ENCODE results near the gene COASY.

Gene COASY

DNA sequence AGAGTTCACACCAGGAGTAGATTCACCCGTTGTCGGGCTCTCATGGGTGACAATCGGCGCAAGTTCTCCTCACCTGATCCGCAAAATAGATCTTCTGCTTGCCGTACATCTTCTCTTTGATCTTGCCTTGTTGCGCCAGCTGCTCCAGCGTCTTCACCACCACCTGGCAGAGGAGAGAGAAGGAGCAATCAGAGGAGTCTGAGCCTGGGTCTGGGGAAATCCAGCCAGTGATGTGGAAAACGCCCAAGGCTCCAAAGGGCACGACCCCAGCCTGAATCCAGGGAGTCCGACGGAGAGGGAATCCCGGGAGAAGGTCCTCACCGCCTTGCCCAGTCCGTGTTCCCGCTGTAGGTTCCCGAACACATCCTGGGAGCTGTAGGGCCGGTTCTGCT is 15.2 kb downstream of the COASY start:
- DNase-seq = no peak

DNA sequence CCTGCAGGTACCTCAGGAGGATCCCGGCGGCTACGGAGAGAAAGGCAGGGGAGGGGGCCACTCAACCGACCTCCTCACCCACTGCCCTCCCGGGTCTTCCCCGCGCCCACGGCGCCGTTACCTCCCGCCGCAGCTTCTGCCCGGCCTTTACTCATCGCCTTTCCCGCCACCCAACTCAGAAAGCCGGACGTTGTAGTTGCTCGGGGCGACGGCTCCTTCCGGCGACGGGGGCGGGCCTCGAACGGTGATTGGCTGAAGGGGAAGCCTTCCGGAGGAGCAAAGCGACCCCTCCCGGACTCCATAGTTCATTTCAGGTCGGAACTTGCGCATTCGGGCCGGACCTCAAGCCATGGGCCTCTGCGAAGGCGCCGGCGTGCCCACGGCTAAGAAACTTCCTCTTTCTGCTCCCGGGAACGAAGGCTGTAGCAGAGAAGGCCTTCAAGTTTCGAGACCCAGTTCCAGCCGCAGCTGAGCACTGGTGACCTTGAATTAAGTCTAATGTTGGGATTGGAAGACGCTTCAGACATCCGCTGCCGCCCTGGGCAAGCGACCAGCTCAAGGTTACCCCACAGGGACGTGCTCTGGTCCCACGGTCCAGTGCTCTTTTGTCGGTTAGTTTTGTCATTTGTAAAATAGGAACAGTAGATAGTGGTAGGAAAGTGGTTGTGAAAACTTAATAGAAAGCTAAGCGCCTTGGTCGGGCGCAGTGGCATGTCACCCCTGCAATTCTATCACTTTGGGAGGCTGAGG is 15.8 kb downstream of the COASY start, which contains the start of gene PSMC3IP:
Gene PSMC3IP, minus strand, starts transcription at position 198 of the 750 bp plus-strand sequence. Its CDS starts 43 bp downstream, at position 155.
- peak; percentile 78 to 93 (median 88) for DNase-seq

DNA sequence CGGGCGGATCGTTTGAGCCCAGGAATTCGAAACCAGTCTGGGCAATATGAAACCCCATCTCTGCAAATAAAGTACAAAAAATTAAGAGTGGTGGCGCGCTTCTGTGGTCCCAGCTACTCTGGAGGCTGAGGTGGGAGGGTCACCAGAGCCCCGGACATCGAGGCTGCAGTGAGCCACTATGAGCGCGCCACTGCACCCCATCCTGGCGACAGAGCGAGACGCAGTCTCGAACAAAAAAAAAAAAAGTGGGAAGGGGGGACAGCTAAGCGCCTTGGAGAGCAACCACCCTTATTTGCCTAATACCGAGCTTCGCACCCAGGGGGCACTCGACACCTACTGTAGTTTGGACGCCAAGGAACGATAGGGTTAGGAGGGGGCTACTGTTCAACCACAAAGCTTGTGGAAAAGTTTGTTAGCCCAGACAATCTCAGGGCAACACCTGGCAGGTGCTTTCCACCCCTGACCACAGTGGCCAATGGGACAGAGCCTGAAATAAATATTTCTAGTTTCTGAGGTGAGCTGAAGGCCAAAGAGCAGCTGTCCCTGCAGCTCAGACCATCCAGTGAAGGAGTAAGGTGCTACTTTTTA is 16.4 kb downstream of the COASY start:
- DNase-seq = peak in 4 of 5 experiments; percentile 43 to 74 (median 60)

DNA sequence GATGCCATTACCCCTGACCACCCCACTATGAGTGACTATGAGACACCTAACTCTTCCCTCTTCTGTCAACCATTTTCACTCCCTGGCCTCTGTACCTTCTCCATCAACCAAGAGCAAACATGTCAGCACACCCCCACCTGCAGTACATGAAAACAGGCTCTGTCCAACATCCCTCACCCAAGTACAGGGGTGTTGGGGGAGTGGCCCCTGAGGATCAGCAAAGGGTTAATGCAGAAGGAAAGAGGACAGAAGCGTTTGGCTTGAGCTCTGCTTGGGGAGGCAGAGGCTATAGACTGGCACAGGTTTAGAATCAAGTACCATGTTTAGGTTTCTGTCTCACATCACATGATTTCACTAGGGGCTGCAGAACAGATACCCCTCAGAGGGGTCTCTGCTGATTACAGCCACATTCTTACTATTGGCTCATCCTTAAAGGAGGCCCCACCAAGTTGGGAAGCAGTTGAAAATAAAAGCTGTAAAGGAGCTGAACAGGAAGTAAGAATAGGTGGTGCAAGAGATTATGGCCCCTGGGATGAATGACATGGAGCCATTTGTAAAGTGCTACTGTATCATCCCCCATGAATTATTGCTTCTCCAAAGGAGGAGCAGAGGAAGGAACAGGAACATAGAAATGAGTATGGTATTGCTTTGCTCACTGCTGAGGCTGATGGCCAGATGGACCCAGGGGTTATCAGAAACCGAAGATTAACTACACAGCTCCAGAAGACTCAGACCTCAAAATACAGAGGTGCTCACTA is 18.0 kb downstream of the COASY start:
- DNase-seq = no peak

DNA sequence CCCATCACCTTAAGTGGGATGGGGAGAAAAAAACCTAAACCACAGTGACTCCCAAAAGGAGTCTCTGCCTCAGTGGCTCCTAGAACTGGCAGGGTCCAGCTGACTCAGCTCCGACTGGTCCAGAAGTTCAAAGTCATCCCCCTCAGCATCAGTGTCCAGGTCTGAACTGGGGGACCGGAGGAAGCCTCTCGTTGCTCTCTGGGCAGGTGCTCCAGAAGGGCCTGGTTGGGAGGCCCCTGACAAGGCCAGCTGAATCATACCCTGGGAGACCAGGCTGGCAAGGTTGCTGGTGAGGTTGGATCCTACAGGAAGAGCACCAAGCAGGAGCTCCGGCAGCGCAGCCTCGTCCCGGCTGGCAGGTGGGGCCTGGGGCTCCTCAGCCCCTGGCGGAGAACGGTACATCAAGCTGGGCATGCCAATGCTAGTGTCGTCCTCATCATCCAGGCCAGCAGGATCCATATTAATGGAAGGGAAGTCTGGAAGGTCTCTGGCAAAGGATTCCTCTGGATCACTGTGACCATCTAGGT is 19.9 kb downstream of the COASY start:
- DNase-seq = no peak

DNA sequence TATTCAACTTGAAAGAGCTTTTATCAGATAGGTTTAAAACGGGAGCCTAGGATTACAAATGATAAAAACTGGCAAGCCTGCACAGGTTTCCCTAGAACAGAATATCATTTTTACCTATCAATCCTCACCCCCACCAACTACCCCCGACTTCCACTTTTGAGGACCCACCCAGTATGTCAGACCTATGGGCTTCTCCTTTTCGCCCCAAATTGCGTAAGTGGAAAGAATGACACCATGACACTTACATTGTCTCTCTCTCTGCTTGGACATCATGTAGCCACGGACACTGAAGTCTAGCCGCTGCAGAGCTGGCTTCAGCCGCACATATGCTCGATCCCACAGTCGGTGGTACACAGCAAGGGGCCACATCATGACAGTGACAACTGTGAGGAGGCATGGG is 22.9 kb downstream of the COASY start:
- no peak for DNase-seq

DNA sequence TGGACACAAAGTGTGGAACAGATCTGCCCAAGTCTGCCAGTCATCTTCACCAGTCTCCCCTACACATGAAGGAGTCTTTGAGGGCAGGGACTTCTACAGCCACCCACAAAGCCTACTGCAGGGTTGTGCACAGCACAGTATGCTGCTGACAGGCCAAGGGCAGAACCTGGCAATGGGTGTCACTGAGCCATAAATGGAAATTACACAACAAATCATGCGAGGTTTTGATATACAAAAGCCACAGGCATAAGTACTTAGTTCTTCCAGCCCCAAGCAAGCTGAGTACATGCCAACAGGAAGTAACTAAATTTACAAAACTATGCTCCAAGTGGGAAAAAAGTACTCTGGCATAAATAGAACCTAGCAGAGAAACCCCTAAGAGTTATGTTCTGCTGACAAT is 23.4 kb downstream of the COASY start:
- DNase-seq = no peak

DNA sequence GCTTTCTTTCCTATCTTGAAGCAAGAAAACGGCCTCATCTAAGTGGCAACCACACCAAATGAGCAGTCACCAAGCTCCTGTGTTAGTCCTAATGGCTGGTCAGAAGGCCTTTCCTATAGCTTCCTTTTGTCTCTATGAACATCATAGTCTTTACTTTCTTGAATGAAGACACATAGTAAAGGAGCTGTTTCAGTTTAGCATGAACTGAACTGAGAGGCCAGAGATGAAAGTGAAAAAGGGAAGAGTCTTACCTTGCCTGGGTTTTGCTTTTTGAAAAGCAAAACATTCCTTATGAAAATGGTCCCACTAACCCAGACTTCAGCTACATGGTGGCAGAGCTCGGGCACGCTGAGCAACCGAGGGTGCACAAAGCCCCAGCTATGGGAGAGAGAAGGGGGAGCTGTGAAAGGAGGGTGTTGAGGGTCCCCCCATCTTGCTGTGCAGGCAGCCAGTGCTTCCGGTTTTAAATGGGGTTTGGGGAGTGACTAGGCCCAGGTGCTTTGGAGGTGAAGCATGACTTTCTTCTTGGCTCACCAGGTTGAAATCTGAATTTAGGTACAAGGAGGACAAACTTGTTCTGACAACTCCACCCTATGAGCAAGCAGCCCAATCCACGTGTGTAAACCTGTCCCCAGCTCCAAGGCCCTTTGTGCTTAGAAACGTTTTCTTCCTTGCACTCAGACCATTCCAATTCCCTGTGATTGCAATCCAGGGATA is 24.7 kb downstream of the COASY start:
- no peak for DNase-seq

DNA sequence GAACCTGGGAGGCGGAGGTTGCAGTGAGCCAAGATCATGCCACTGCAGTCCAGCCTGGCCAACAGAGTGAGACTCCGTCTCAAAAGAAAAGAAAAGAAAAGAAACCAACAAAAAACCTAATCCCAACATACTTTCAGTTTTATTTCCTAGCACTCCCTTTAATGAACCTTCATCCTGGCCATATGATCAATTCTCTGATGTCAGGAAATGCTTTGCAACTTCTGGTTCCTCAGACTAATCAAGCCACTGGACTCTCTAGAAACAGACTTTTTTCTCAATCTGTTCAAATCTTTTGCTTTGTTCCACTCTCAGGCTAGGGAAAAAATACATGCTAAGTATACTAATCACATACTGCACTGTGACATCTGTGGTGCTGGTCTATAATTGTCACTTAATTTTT is 28.9 kb downstream of the COASY start:
- no peak for DNase-seq

DNA sequence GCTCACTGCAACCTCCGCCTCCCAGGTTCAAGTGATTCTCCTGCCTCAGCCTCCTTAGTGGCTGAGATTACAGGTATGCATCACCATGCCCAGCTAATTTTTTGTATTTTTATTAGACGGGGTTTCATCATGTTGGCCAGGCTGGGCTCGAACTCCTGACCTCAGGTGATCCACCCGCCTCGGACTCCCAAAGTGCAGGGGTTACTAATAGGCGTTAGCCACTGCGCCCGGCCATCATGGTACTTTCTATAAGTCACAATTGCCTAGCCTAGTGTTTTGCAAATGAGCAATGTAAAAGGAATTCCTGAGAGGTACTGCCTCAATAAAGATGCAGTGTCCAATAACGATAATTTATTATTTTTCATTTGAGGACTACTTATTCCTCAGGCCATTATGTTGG is 29.5 kb downstream of the COASY start:
- no peak for DNase-seq

DNA sequence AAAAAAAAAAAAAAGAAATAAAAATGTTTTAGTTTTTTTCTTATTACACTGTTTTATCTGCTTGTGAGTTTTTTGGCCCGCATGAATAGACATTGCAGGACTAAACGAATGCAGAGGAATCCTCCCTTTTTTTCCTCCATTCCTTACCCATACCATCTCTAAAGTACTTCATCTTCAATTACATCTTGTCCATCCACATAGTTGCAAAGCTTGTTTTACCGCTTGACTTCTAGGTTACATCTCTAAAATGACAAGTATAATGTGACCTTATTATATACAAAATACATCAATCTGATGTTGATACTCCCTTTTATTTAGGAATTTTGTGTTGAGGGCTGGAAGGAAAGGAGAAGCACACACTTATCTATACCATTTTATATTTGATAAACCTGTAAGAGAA is 34.4 kb downstream of the COASY start:
- no peak for DNase-seq

DNA sequence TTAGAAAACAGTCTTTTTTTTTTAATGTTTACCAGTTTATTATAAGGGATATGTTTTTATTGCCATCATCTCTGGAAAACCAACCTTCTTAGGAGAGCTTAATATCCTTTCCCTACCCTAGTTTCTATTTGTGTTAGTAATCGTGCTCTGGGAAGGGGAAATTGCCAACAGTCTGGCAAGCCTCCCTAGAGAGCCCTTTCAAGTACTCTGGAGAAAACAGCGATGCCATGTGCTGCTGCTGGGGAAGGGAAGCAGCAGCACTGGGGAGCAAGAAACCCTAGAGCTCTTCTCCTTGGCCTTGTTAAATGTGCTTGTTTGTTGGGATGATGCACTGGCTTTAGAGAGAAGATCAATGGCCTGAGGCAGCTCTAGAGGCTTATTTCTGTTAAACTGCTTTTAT is 37.0 kb downstream of the COASY start:
- DNase-seq = no peak

DNA sequence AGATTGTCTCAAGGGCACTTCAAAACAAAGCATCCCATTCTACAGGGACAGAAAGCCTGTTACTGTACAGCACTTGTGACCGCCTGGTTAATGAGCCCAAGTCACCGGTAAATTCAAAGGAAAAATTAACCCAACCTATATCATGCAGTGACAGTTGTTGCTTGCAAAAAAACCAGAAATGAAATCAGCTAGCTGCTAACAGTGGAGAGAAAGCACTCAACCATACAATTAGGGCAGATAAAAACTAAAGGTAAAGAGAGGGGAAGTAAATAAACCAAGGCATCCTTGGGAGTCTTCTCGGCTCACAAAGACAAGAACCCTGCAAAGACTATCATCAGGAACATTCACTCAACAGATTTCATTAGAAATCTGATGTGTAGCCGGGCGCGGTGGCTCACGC is 41.4 kb downstream of the COASY start:
- DNase-seq = no peak

DNA sequence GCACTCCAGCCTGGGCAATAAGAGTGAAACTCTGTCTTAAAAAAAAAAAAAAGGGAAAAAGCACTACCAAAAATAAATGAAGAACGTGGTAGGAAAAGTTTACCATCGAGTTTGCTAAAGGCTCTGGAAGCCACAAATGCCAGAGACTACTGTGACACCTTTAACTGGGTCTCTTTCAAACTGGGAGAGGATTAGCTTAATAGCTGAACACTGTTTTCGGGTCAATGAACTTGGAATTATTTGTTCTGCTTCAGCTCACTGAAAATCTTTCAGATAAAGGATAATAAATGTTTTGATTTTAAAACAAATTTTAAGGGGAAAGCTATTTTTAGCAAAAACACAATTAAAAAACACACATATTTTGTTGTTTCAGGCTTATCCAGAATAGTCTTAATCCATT is 45.8 kb downstream of the COASY start:
- no peak for DNase-seq

DNA sequence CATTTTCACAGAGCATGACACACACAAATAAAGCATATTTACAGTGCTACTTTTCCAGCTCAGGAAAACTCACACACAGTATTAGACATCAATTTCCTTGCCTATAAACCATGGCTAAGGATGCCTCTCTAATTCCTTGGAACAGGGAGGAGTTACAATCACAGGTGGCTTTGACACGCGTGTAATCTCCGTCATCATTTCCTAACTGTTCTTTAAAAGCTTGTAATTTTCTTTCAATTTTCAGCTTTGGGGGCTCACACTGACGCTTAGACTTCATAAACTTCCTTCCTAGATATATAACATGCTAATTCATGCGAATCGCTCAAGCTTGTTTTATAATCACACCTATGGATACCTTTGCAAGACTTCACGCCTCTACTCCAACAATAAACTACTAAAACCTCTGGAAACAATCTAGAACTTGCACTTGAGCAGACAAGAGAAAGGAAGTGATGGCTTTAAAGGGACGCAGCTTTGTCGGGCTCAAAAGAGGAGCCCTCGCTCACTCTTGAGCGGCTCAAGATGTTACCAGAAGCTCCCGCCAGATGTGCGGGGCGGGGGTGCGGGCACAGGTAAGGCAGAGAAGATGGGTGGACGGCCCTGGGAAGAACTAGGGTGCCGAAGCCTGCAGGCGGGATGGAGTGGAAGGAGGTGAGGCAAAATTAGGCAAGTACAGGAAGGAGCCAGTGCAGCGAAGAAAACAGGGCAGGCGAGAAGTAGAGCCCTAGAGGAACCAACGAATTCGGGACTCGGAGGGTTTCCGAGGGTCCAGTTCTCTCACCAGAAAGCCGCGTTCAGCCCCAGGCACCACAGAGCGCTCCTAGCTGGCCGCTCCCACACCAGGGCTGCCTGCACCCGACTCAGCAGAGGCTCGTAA is 46.6 kb downstream of the COASY start:
- DNase-seq = peak in 2 of 5 experiments; percentile 9 to 42

DNA sequence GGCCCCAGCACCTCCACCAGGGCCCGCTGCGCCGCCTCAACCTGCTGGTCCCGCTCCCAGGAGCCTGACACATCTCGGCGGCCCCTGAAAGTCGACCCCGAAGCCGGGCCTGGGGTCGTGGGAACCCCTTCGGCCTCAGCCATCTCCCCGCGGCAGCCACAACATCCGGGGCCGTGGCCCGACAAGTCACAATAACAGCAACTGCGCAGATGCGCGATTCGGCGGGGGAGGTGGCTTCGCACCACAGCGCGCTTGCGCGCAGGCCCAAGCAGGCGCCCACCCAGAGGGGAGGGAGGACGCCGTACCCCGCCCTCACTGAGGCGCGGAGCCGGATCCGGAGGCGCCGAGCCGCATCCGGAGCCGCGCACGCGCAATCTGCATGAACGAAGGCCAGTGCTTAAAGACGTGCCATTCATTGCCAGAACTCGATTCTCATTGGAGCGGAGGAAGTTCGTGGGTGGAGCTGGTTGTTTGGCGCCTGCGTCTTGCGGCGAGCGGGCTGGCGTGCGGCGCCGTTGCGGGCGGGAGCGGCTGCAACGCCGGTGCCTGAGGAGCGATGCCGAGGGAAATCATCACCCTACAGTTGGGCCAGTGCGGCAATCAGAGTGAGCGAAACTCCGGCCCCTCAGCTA is 47.4 kb downstream of the COASY start, which contains the start of the genes RETREG3 and TUBG1:
Gene RETREG3, minus strand, starts transcription at position 193 of the 632 bp plus-strand sequence. Its CDS starts 50 bp downstream, at position 143.
Gene TUBG1, plus strand, starts transcription at position 502 of the 632 bp plus-strand sequence. Its CDS starts 55 bp downstream, at position 557.
- DNase-seq = peak; percentile 97 to 100 (median 99)

DNA sequence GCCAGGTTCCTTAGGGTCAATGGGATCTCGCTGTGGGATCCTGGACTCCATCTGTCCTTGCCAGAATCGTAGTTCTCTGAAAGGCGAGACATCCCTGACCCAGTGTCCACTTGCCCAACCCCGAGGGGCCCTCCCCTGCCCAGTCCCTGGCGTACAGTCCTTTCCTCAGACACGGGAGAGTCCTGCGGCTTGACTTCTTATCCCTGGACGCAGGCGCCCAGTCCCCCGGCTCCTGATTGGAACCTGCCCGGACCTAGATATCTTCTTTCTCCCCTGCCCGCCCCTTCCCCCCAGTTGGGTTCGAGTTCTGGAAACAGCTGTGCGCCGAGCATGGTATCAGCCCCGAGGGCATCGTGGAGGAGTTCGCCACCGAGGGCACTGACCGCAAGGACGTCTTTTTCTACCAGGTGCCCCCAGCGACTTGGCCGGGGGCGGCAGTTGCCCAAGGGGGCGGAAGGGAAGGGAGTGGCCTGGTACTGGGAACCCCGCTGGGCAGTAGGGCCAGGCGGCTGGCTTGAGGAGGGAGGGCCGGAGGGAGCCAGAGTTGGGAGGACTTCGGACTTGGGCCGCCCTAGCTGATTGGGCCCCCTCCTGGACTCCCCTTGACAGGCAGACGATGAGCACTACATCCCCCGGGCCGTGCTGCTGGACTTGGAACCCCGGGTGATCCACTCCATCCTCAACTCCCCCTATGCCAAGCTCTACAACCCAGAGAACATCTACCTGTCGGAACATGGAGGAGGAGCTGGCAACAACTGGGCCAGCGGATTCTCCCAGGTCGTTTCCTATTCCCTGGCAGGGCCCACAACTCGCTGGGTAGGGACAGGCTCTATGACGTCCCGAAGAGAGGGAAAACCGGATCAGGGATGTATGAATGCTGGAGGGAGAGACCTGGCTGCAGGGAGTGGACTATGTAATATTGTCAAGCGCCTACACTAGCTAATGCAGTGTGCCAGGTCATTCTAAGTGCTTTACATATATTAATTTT is 48.2 kb downstream of the COASY start:
- DNase-seq = peak in 1 of 5 experiments; percentile 21

DNA sequence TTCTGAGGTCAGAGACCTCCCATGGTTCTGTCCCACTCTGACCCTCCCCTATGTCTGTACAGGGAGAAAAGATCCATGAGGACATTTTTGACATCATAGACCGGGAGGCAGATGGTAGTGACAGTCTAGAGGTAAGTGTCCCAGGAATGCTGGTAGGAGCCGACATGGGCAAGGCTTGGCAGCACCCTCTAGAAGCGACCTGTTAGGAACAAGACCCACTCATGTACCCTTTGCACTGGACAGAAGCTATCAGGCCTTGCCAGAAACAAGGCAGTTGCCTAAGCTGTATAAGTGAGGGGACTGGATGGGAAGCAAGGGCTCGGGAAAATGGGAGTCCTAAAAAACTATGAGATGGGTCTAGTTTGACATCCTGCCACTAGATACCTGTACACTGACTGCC is 50.1 kb downstream of the COASY start:
- no peak for DNase-seq

DNA sequence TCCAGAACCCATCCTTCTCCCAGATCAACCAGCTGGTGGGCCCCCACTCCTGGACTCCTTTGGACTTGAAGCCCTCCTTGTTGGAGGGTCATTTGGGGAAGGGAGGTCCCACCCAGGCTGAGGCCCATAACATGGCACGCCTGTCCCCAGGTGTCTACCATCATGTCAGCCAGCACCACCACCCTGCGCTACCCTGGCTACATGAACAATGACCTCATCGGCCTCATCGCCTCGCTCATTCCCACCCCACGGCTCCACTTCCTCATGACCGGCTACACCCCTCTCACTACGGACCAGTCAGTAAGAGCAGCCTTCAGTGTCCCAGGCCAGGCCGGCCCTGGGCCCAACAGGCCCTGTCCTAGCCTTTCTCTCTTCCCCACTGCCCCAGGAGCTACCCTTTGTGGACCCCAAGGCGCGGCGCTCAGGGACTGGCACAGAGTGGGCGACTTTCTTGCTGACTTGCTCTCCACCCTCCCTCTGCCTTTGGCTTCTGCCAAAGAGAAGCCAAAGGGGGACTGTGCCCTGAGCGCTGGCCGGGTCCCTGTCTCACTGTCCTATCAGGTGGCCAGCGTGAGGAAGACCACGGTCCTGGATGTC is 51.8 kb downstream of the COASY start:
- DNase-seq = no peak

Measured in T-helper 2 cell (primary cell).